Activated T-helper 17 cell treated with anti-CD3 and anti-CD28 coated beads, Interleukin-2, amount 50 U/mL, for 72 hours (primary cell): ENCODE data around the gene ADAMTS3. TPM values are rescaled to one million over a fixed set of nuclear protein-coding genes. Genes with fewer than 3 reads are reported as not detected.
A peak's percentile ranks its signal among the peaks of the same experiment; 100 is the strongest.
"Not testable (repeated sequence)": the region's sequence is repeated elsewhere in the genome, so short reads cannot be mapped to it uniquely, and the experiment has no call there.

ENCODE experiments used
- ATAC-seq: fragments of 150-1000 bp; cut with Tn5 transposase; replicated peaks from 2 replicates; pipeline ENCODE4 v1.10.0; 2021; ENCODE audit warnings: mild to moderate bottlenecking, moderate library complexity
- H3K27ac Mint-ChIP-seq: one replicate; pipeline ENCODE4 v1.8.0; 2022; ENCODE audit warnings: mixed read lengths
- H3K27me3 Mint-ChIP-seq: one replicate; pipeline ENCODE4 v1.8.0; 2022; ENCODE audit warnings: mixed read lengths
- H3K36me3 Mint-ChIP-seq: one replicate; pipeline ENCODE4 v1.8.0; 2022; ENCODE audit warnings: low read depth, mild to moderate bottlenecking, mixed read lengths
- H3K4me1 Mint-ChIP-seq: one replicate; pipeline ENCODE4 v1.8.0; 2022; ENCODE audit warnings: mixed read lengths
- H3K4me3 Mint-ChIP-seq: one replicate; pipeline ENCODE4 v1.8.0; 2022; ENCODE audit warnings: mild to moderate bottlenecking, mixed read lengths
- H3K9me3 Mint-ChIP-seq: one replicate; pipeline ENCODE4 v1.8.0; 2022; ENCODE audit warnings: mixed read lengths
- total RNA-seq, 2 donors: library from RNA; stranded (reverse); gene quantifications; one replicate each; pipeline ENCODE4 v1.2.3, GENCODE V29; 2022

The ADAMTS3 gene
- total RNA-seq, 2 donors from 2014 or later, result not detected

- Mint-ChIP-seq H3K9me3 (no peaks in the 10 kb centered on the region), H3K4me3 (no peak overlapping the region), H3K27ac (no peak overlapping the region), H3K4me1 (peaks cover 3% of the 10 kb centered on the region), H3K36me3 (no peaks in the 10 kb centered on the region), H3K27me3 (peaks cover 48% of the 10 kb centered on the region)
- no peak for ATAC-seq
These were observed 2.5 kb downstream of the ADAMTS3 start for GRCh38 chr4:72566464-72566972.

- Mint-ChIP-seq H3K27me3 (peaks cover 36% of the 10 kb centered on the region), H3K9me3 (no peaks in the 10 kb centered on the region)
- no peak for ATAC-seq
These were observed 4.2 kb downstream of the ADAMTS3 start for GRCh38 chr4:72564789-72565188.

GRCh38 chr4:72564184-72564583 lies 4.8 kb downstream of the ADAMTS3 start:
- Mint-ChIP-seq H3K36me3 (no peaks in the 10 kb centered on the region), H3K27me3 (peaks cover 33% of the 10 kb centered on the region), H3K4me3 (no peak overlapping the region), H3K9me3 (no peaks in the 10 kb centered on the region), H3K27ac (no peak overlapping the region), H3K4me1 (peaks cover 3% of the 10 kb centered on the region)
- no peak for ATAC-seq

More at GRCh38 chr4:72564789-72565188, 4.2 kb downstream of the ADAMTS3 start:
- Mint-ChIP-seq H3K36me3 (no peaks in the 10 kb centered on the region), H3K4me1 (peaks cover 3% of the 10 kb centered on the region), H3K4me3 (no peak overlapping the region), H3K27ac (no peak overlapping the region)

- H3K9me3 Mint-ChIP-seq, result peaks cover 6% of the 10 kb centered on the region
- H3K27ac Mint-ChIP-seq, result no peak overlapping the region
- no peaks in the 10 kb centered on the region for H3K36me3 Mint-ChIP-seq
- ATAC-seq, result no peak
- no peaks in the 10 kb centered on the region for H3K4me1 Mint-ChIP-seq
- no peak overlapping the region for H3K4me3 Mint-ChIP-seq
- peaks cover 10% of the 10 kb centered on the region for H3K27me3 Mint-ChIP-seq
These were observed 10.4 kb downstream of the ADAMTS3 start for GRCh38 chr4:72558655-72559054.

- H3K4me3 Mint-ChIP-seq, result no peak overlapping the region
- peaks cover 6% of the 10 kb centered on the region for H3K9me3 Mint-ChIP-seq
- no peak overlapping the region for H3K27ac Mint-ChIP-seq
- no peaks in the 10 kb centered on the region for H3K4me1 Mint-ChIP-seq
- no peaks in the 10 kb centered on the region for H3K36me3 Mint-ChIP-seq
- no peak for ATAC-seq
- H3K27me3 Mint-ChIP-seq, result peaks cover 10% of the 10 kb centered on the region
These were observed 12.0 kb downstream of the ADAMTS3 start for GRCh38 chr4:72557021-72557420.

- H3K9me3 Mint-ChIP-seq, result peaks cover 6% of the 10 kb centered on the region
- no peak for ATAC-seq
These were observed 13.6 kb downstream of the ADAMTS3 start for GRCh38 chr4:72555377-72555831.

GRCh38 chr4:72553540-72554337 lies 15.3 kb downstream of the ADAMTS3 start:
- Mint-ChIP-seq H3K4me1 (no peaks in the 10 kb centered on the region), H3K4me3 (no peak overlapping the region)

More at GRCh38 chr4:72555377-72555831, 13.6 kb downstream of the ADAMTS3 start:
- Mint-ChIP-seq H3K4me1 (no peaks in the 10 kb centered on the region), H3K4me3 (no peak overlapping the region), H3K27ac (no peak overlapping the region), H3K36me3 (no peaks in the 10 kb centered on the region), H3K27me3 (peaks cover 10% of the 10 kb centered on the region)

GRCh38 chr4:72552447-72552846 lies 16.6 kb downstream of the ADAMTS3 start:
- no peak for ATAC-seq
- Mint-ChIP-seq H3K27ac (no peak overlapping the region), H3K27me3 (peaks cover 7% of the 10 kb centered on the region), H3K9me3 (no peaks in the 10 kb centered on the region), H3K4me3 (no peak overlapping the region), H3K4me1 (no peaks in the 10 kb centered on the region), H3K36me3 (no peaks in the 10 kb centered on the region)

More at GRCh38 chr4:72553540-72554337, 15.3 kb downstream of the ADAMTS3 start:
- H3K27ac Mint-ChIP-seq, result no peak overlapping the region
- H3K36me3 Mint-ChIP-seq, result no peaks in the 10 kb centered on the region
- ATAC-seq, result no peak
- peaks cover 8% of the 10 kb centered on the region for H3K27me3 Mint-ChIP-seq
- H3K9me3 Mint-ChIP-seq, result peaks cover 5% of the 10 kb centered on the region

- H3K4me3 Mint-ChIP-seq, result no peak overlapping the region
- H3K4me1 Mint-ChIP-seq, result no peaks in the 10 kb centered on the region
- H3K36me3 Mint-ChIP-seq, result no peaks in the 10 kb centered on the region
- peaks cover 3% of the 10 kb centered on the region for H3K9me3 Mint-ChIP-seq
- peaks cover 8% of the 10 kb centered on the region for H3K27me3 Mint-ChIP-seq
- ATAC-seq, result no peak
- no peak overlapping the region for H3K27ac Mint-ChIP-seq
These were observed 22.6 kb downstream of the ADAMTS3 start for GRCh38 chr4:72546456-72546855.

- H3K27me3 Mint-ChIP-seq, H3K4me3 Mint-ChIP-seq, H3K27ac Mint-ChIP-seq, ATAC-seq, H3K36me3 Mint-ChIP-seq, H3K4me1 Mint-ChIP-seq: not testable (repeated sequence)
- peaks cover 14% of the 10 kb centered on the region for H3K9me3 Mint-ChIP-seq
These were observed 28.3 kb downstream of the ADAMTS3 start for GRCh38 chr4:72540694-72541093.

GRCh38 chr4:72538006-72538405 lies 31.0 kb downstream of the ADAMTS3 start:
- no peaks in the 10 kb centered on the region for H3K4me1 Mint-ChIP-seq
- ATAC-seq, result no peak
- H3K36me3 Mint-ChIP-seq, result no peaks in the 10 kb centered on the region
- H3K4me3 Mint-ChIP-seq, result no peak overlapping the region
- no peaks in the 10 kb centered on the region for H3K27me3 Mint-ChIP-seq
- H3K27ac Mint-ChIP-seq, result no peak overlapping the region
- peaks cover 11% of the 10 kb centered on the region for H3K9me3 Mint-ChIP-seq

GRCh38 chr4:72536443-72536842 lies 32.6 kb downstream of the ADAMTS3 start:
- Mint-ChIP-seq H3K27ac (no peak overlapping the region), H3K36me3 (no peaks in the 10 kb centered on the region), H3K9me3 (peaks cover 11% of the 10 kb centered on the region), H3K4me3 (no peak overlapping the region), H3K27me3 (no peaks in the 10 kb centered on the region), H3K4me1 (no peaks in the 10 kb centered on the region)
- ATAC-seq, result no peak

GRCh38 chr4:72531768-72532290 lies 37.2 kb downstream of the ADAMTS3 start:
- Mint-ChIP-seq H3K27ac (no peak overlapping the region), H3K27me3 (no peaks in the 10 kb centered on the region), H3K4me1 (no peaks in the 10 kb centered on the region), H3K36me3 (no peaks in the 10 kb centered on the region), H3K9me3 (no peaks in the 10 kb centered on the region), H3K4me3 (no peak overlapping the region)
- ATAC-seq, result peak; percentile 22

- no peaks in the 10 kb centered on the region for H3K27me3 Mint-ChIP-seq
- no peaks in the 10 kb centered on the region for H3K9me3 Mint-ChIP-seq
- no peak overlapping the region for H3K27ac Mint-ChIP-seq
- H3K4me3 Mint-ChIP-seq, result no peak overlapping the region
- H3K36me3 Mint-ChIP-seq, result no peaks in the 10 kb centered on the region
- no peaks in the 10 kb centered on the region for H3K4me1 Mint-ChIP-seq
- peak; percentile 69 for ATAC-seq
These were observed 37.7 kb downstream of the ADAMTS3 start for GRCh38 chr4:72531322-72531721.
